UCSD-AML1 (cell line): Measurements from ENCODE around the gene APPL2.
"Not testable (repeated sequence)": the region's sequence is repeated elsewhere in the genome, so short reads cannot be mapped to it uniquely, and the experiment has no call there.

ENCODE experiments used
- DNase-seq: peaks from one replicate; lab custom pipeline; 2025; ENCODE audit not compliant: unreplicated experiment; lab: John Stamatoyannopoulos, UW

Gene APPL2

DNA sequence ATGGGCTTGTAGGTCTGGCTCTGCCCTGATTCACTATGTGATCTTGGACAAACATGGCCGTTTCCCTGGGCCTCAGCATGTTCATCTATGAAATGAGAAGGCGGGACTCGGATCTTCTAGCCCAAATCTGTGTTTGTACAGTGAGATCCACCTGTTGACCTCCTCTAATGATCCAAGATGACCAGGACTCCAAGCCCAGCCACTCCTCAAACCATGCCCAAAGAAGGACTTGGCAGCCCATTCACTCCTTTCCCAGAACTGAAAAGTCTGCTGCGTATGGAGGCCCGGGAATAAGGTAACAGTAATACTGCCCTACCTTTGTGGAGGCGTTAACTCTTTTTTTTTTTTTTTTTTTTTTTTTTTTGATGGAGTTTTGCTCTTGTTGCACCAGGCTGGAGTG is 39.9 kb downstream of the APPL2 start:
- no peak for DNase-seq

DNA sequence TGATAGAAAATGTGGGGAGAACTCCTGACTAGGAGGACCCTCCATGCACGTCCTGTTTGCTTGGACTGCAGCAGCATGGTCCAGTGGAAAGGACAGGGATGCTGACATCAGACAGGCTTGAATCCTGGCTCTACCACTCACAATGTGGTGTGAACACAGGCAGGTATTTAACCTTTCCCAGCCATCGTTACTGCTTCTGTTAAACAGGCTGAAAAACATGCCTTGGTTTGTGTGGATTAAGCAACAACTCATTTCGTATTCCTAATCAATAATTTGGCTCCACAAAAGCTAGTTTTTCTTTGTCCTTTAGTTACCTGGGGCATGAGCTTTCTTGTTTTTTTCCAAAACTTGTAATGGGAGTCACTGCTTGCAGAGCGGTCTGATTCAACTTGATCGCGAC is 41.0 kb downstream of the APPL2 start:
- DNase-seq, result no peak

GRCh38 chr12:105192624-105193225 is 43.2 kb downstream of the APPL2 start:
- no peak for DNase-seq

GRCh38 chr12:105190530-105190929 is 45.4 kb downstream of the APPL2 start:
- DNase-seq, result no peak

- no peak for DNase-seq
Measured at GRCh38 chr12:105189293-105189692, 46.7 kb downstream of the APPL2 start.

DNA sequence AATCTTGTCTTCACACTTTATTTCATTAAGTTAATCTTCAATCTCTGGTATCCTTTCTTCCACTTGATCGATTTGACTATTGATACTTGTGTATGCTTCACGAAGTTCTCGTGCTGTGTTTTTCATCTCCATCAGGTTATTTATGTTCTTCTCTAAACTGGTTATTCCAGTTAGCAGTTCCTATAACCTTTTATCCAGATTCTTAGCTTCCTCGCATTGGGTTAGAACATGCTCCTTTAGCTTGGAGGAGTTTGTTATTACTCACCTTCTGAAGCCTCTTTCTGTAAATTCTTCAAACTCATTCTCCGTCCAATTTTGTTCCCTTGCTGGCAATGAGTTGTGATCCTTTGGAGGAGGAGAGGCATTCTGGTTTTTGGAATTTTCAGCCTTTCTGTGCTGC is 52.0 kb downstream of the APPL2 start:
- DNase-seq, result not testable (repeated sequence)

GRCh38 chr12:105183406-105183805 is 52.6 kb downstream of the APPL2 start:
- not testable (repeated sequence) for DNase-seq

- DNase-seq, result not testable (repeated sequence)
Measured at GRCh38 chr12:105179114-105179513, 56.9 kb downstream of the APPL2 start.

GRCh38 chr12:105177208-105177607 is 58.8 kb downstream of the APPL2 start:
- no peak for DNase-seq

DNA sequence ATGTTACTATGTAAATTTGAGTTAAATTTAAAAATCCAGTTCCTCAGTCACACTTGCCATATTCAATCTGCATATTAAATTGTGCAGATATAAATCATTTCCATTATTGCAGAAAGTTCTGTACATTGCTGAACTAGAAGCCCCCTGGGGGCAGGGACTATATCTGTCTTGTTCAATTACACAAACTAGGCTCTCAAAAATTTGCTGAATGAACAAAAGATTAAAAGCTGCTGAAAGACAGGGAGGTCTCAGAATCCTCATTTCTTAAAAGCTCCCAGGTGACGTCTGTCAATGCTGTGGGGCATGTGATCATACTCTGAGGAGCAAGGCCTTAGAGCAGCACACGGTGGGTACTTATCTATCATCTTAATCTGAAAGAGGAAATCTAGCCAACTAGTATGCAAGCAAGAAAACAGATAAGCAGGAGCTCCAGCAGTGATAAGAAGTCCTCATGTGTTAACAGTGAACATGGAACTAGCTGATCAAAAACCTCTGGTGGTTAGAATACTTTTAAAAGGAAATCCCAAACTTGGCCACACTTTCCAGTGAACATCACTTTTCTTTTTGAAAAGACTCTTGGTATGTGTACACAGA is 60.5 kb downstream of the APPL2 start:
- DNase-seq, result no peak

GRCh38 chr12:105171691-105172436 is 64.1 kb downstream of the APPL2 start:
- DNase-seq, result no peak

GRCh38 chr12:105170139-105170538 is 65.8 kb downstream of the APPL2 start:
- DNase-seq, result no peak

DNA sequence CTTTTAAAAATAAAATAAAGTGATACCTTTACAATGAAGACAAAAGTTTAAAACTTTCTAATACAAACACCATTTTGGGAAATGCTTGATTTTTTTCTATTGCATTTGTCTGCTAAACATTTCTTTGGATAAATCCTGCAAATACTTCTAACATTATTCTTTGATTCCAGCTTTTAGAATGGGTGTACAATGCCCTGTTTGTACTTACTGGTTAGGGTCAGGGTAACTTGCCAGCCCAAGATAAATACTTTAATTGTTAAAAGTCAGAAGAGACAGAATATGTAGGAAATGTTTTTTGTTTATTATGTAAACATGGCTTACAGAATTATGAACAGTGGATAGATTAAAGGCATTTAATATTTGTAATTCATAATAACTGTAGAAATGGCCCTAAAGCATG is 68.0 kb downstream of the APPL2 start:
- DNase-seq, result no peak

GRCh38 chr12:105167346-105167745 is 68.6 kb downstream of the APPL2 start:
- no peak for DNase-seq

GRCh38 chr12:105166736-105167135 is 69.2 kb downstream of the APPL2 start:
- no peak for DNase-seq

DNA sequence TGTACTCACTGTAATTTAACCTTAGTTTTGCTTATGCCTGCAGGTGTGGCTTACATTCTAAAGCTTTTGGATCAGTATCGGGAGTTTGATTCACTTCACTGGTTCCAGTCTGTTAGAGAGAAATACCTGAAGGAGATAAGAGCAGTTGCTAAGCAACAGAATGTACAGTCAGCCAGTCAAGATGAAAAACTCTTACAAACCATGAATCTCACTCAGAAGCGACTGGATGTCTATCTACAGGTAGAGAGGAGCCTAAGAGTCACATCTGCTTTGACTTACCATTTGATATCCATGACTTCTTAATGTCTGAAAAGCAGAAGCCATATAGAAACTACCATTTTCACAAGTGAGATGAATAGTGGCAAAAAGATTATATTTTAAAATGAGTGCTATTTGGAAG is 71.9 kb downstream of the APPL2 start:
- DNase-seq, result no peak

GRCh38 chr12:105162174-105162573 is 73.8 kb downstream of the APPL2 start:
- DNase-seq, result no peak

DNA sequence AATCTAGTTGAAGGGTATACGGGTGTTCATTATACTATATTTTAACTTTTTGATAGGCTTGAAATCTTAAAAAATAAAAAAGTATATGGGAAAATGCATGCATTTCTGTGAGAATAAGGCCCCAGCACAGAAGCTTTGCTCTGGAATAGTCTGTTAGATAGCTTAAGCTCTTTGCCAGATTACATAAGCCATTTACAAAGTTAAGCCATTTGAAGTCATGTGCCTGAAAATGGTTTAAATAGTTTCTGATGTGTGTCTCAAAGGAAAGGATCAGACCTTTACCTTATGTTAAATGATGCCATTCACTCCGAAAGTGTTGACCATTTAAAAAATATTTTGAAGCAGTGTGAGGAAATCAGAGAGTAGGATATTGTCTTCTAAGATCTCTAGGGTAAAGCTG is 77.1 kb downstream of the APPL2 start:
- DNase-seq, result no peak

- DNase-seq, result no peak
Measured at GRCh38 chr12:105157606-105158005, 78.4 kb downstream of the APPL2 start.

DNA sequence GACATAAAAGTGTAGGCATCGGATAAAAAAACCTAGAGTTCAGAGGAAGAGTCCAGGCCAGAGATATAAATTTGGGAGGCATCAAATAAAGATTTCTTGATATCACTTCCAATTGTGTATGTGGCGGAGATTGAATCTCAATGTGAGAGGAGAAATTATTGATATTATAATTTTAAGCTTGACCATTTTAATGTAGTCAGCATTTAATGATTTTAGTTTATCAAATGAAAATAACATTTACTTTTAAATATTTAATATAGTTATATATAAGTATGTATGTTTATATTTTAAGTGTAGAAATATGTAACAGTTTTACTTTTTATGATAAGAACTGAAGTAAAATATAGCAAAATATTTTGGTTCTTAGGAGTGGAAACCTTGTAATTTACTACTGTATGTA is 79.7 kb downstream of the APPL2 start:
- DNase-seq, result no peak

- DNase-seq, result no peak
Measured at GRCh38 chr12:105142259-105142658, 93.7 kb downstream of the APPL2 start.

DNA sequence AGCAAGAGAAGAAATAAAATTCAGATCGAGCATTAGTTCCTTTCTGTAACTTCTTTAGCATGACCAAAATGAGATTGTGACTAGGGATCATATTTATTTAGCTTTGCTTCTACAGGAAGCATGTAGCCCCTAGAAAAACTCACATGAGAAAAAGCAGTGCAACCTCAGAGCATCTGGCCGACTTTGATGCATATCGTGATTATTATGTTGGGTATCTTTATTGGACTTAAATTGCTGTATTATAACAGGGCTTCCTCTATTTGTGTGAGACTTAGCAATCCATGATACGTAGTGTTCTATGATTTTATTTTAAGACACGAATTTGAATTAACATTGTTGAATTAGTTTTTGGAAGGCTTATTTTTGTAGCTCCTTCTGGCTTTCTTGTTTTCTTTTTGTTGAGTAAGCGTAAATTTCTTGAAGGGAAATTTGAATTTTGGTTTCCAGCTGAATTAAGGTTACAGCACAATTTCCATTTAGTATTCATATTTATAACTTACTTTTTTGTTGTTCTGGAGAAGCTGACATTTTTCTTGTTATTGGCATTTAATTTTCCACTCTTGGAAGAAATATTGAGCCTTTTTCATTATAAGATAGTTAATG is 94.6 kb downstream of the APPL2 start:
- no peak for DNase-seq
